CD14-positive monocyte (primary cell): ENCODE data around the gene ATP2B1. TPM values are rescaled to one million over a fixed set of nuclear protein-coding genes. Genes with fewer than 3 reads are reported as not detected.

Experiments
- DNase-seq, 3 donors: peaks; one replicate each; pipeline ENCODE4 v3.0.0-alpha.2; 2011 to 2022
- H2AFZ ChIP-seq: 2 replicates; pipeline ENCODE4 v1.6.0; 2012; ENCODE audit warnings: mild to moderate bottlenecking, low read depth, low read length, inconsistent platforms; ENCODE audit not compliant: insufficient read depth, poor library complexity, severe bottlenecking
- H3K27ac ChIP-seq, 2 donors: 1 replicate in 1 of 2; 2 replicates in 1 of 2; pipeline ENCODE4 v1.5.1; 2012 to 2013; ENCODE audit warnings: low read length in 2 of 2, control low read depth in 1 of 2, inconsistent platforms in 1 of 2, low read depth in 1 of 2, mild to moderate bottlenecking in 1 of 2
- H3K27me3 ChIP-seq, 2 donors: one replicate each; pipeline versions ENCODE4 v1.6.0 to v1.6.1; 2011 to 2013; ENCODE audit warnings: low read length in 2 of 2; ENCODE audit not compliant: control insufficient read depth in 2 of 2, insufficient read depth in 2 of 2
- H3K36me3 ChIP-seq, 2 donors: replicated peaks in 1 of 2; 1 replicate in 1 of 2; 2 replicates in 1 of 2; pipeline versions ENCODE4 v1.5.1 to v1.6.1; 2012 to 2013; ENCODE audit warnings: low read length in 2 of 2, control low read depth in 1 of 2, inconsistent platforms in 1 of 2, mild to moderate bottlenecking in 1 of 2; ENCODE audit not compliant: insufficient read depth in 2 of 2, control insufficient read depth in 1 of 2
- H3K4me1 ChIP-seq, 2 donors: 1 replicate in 1 of 2; 2 replicates in 1 of 2; pipeline versions ENCODE4 v1.5.1 to v1.6.1; 2012 to 2013; ENCODE audit warnings: low read length in 2 of 2, control low read depth in 1 of 2, inconsistent platforms in 1 of 2, mild to moderate bottlenecking in 1 of 2, moderate library complexity in 1 of 2; ENCODE audit not compliant: insufficient read depth in 2 of 2, control insufficient read depth in 1 of 2
- H3K4me2 ChIP-seq: replicated peaks from 2 replicates; pipeline ENCODE3; 2012; ENCODE audit warnings: low read length, moderate library complexity, mild to moderate bottlenecking; ENCODE audit not compliant: poor library complexity, severe bottlenecking; ENCODE audit errors: extremely low read depth
- H3K4me3 ChIP-seq, 3 experiments: fragments of 200-600 bp in 1 of 3; sonication (generic) in 1 of 3; replicated peaks in 1 of 3; 1 replicate in 2 of 3; 2 replicates in 1 of 3; pipeline ENCODE4 v1.5.1; 2011 to 2013; ENCODE audit warnings: low read length in 3 of 3, mild to moderate bottlenecking in 3 of 3, control low read depth in 2 of 3, low read depth in 2 of 3, inconsistent platforms in 1 of 3, moderate library complexity in 1 of 3
- H3K79me2 ChIP-seq: 2 replicates; pipeline ENCODE4 v1.6.0; 2012; ENCODE audit warnings: mild to moderate bottlenecking, control low read depth, inconsistent platforms, low read length, moderate library complexity; ENCODE audit not compliant: insufficient read depth
- H3K9ac ChIP-seq: 2 replicates; pipeline ENCODE4 v1.6.0; 2017; ENCODE audit warnings: low read length, mild to moderate bottlenecking; ENCODE audit not compliant: insufficient read depth, poor library complexity, severe bottlenecking
- H3K9me3 ChIP-seq, 2 donors: replicated peaks in 1 of 2; 1 replicate in 1 of 2; 2 replicates in 1 of 2; pipeline versions ENCODE4 v1.5.1 to v1.6.1; 2012 to 2013; ENCODE audit warnings: low read length in 2 of 2, control low read depth in 1 of 2; ENCODE audit not compliant: control insufficient read depth in 1 of 2, insufficient read depth in 1 of 2
- H4K20me1 ChIP-seq: 2 replicates; pipeline ENCODE4 v1.6.0; 2012; ENCODE audit warnings: mild to moderate bottlenecking, low read length, control low read depth, moderate library complexity; ENCODE audit not compliant: insufficient read depth
- H3K27ac Mint-ChIP-seq, 7 donors: one replicate each; pipeline ENCODE4 v1.8.0; 2020; ENCODE audit warnings: mild to moderate bottlenecking in 7 of 7, mixed read lengths in 7 of 7, moderate library complexity in 6 of 7, inconsistent platforms in 2 of 7
- H3K27me3 Mint-ChIP-seq, 3 donors: one replicate each; pipeline ENCODE4 v1.8.0; 2021 to 2022; ENCODE audit warnings: low read depth in 3 of 3, mild to moderate bottlenecking in 3 of 3, mixed read lengths in 3 of 3, moderate library complexity in 3 of 3, inconsistent platforms in 1 of 3
- H3K36me3 Mint-ChIP-seq, 2 donors: one replicate each; pipeline ENCODE4 v1.8.0; 2020; ENCODE audit warnings: mixed read lengths in 2 of 2, inconsistent platforms in 1 of 2, mild to moderate bottlenecking in 1 of 2
- H3K4me1 Mint-ChIP-seq: one replicate; pipeline ENCODE4 v1.8.0; 2020; ENCODE audit warnings: mild to moderate bottlenecking, mixed read lengths
- H3K4me3 Mint-ChIP-seq, 2 donors: one replicate each; pipeline ENCODE4 v1.8.0; 2020; ENCODE audit warnings: mild to moderate bottlenecking in 2 of 2, mixed read lengths in 2 of 2, moderate library complexity in 1 of 2
- H3K9me3 Mint-ChIP-seq, 7 donors: one replicate each; pipeline ENCODE4 v1.8.0; 2020 to 2022; ENCODE audit warnings: mixed read lengths in 7 of 7, mild to moderate bottlenecking in 6 of 7, moderate library complexity in 6 of 7, inconsistent platforms in 2 of 7
- WGBS: methylation state at CpG from one replicate; pipeline ENCODE4 v1.1.5; 2013; ENCODE audit warnings: missing lambda C conversion rate; ENCODE audit not compliant: insufficient coverage; 5-methylcytosine and 5-hydroxymethylcytosine counted together
- intact Hi-C, 2 donors: fragments of 100-400 bp; cut with micrococcal nuclease; formaldehyde crosslinking; loops; one replicate each; pipeline versions ENCODE4 v1.15.0 to v1.15.1; 2023
- polyA plus RNA-seq, 3 donors: library from polyadenylated mRNA; depleted of rRNA in 1 of 3; unstranded in 2 of 3; stranded (reverse) in 1 of 3; fragments of 300-500 nt in 2 of 3; fragments of >200 nt in 1 of 3; fragmentation: Illumina TruSeq in 2 of 3; gene quantifications; 1 replicate in 2 of 3; 2 replicates in 1 of 3; pipeline ENCODE4 v1.2.3, GENCODE V29; 2012 to 2021
- TF ChIP-seq, protein P1 (sequence below): fragments of 200-600 bp; IDR thresholded peaks from one replicate; pipeline ENCODE4 v1.8.0; 2022; ENCODE audit warnings: antibody characterized with exemption, mild to moderate bottlenecking

Gene ATP2B1
- polyA plus RNA-seq, 3 donors = 35.9 to 59.3 (median 53.9) TPM

DNA sequence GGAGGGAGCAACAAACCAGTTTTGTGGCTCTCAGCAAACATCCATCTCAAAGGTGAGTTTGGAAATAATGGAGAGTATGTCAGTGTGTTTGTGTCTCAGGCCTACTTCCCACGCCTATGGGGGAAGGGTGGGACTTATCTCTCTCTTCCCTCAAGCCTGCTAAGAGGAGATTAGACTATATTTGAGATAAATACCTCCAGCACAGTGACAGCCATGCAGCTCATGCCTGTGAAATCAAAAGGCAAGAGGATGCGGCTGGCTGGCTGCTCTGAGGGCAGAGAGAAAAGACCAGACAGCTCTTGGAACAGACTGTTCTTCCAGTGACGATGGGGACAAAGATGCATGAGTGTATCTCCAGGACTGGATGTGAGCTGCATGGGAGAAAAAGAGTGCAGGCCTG lies 168.1 kb downstream of the ATP2B1 start:
- intact Hi-C loops = loop anchor here (5.0 to 10.0 kb wide), 2 partner anchors 1414 to 1417 kb away; partner anchors contain the start of gene CCER1 (in 2 of the 2)
- no peaks in the 10 kb centered on the region for H3K79me2 ChIP-seq
- no peak overlapping the region for H2AFZ ChIP-seq
- H3K4me3 Mint-ChIP-seq = no peak overlapping the region
- H3K27me3 Mint-ChIP-seq = peaks cover 0 to 5% (median 0%) of the 10 kb centered on the region in 3 donors
- H3K4me2 ChIP-seq = no peak overlapping the region
- peaks cover 15% of the 10 kb centered on the region for H3K4me1 Mint-ChIP-seq
- H3K4me1 ChIP-seq = peaks cover 5 to 7% of the 10 kb centered on the region in 2 donors
- H3K27me3 ChIP-seq = no peaks in the 10 kb centered on the region
- H3K27ac ChIP-seq = no peak overlapping the region
- TF ChIP-seq, protein P1, sequence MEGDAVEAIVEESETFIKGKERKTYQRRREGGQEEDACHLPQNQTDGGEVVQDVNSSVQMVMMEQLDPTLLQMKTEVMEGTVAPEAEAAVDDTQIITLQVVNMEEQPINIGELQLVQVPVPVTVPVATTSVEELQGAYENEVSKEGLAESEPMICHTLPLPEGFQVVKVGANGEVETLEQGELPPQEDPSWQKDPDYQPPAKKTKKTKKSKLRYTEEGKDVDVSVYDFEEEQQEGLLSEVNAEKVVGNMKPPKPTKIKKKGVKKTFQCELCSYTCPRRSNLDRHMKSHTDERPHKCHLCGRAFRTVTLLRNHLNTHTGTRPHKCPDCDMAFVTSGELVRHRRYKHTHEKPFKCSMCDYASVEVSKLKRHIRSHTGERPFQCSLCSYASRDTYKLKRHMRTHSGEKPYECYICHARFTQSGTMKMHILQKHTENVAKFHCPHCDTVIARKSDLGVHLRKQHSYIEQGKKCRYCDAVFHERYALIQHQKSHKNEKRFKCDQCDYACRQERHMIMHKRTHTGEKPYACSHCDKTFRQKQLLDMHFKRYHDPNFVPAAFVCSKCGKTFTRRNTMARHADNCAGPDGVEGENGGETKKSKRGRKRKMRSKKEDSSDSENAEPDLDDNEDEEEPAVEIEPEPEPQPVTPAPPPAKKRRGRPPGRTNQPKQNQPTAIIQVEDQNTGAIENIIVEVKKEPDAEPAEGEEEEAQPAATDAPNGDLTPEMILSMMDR = no peak
- H3K9me3 Mint-ChIP-seq = no peaks in the 10 kb centered on the region
- no peaks in the 10 kb centered on the region for H4K20me1 ChIP-seq
- H3K9me3 ChIP-seq = no peaks in the 10 kb centered on the region
- WGBS = 77% methylated on average over 2 of the region's 3 CpGs
- no peak overlapping the region for H3K9ac ChIP-seq
- no peak overlapping the region for H3K27ac Mint-ChIP-seq
- no peak overlapping the region for H3K4me3 ChIP-seq
- H3K36me3 ChIP-seq = no peaks in the 10 kb centered on the region
- DNase-seq = no peak
- H3K36me3 Mint-ChIP-seq = peaks cover 0 to 2% of the 10 kb centered on the region in 2 donors

DNA sequence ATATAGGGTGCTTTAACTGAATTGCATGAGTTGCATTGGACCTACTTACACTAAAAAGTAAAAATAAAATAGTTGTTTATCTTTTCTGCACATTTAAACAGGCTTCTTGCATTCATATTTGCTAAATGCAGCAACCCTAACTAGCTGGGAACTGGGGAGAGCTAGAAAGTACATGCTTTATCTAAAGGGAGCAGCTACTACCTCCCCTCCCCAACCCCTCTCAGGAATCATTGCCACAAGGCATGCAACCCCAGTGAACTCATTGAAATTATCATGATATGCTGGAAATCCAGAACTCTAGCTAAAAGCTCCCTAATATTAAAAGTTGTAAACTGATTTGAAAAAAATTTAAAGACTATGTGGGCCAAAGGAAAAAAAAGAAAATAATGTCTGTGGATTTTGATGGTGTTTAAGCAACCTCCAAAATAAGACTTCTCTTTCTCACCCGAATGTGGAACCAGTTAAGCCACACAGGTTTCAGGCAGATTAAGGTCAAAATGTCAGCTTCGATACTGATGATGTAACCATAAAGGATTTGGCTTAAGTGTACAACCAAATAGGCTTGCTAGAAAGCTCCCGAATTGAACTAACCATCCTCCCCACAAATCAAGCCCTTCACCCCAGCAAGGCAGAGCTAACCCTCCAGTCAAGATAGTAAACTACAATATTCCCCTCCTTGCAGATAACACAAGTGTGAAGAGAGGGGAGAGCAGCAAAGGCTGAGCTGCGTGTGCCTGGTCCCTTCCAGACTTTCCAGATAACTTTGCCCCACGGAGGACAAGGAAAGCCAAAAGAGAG lies 169.0 kb downstream of the ATP2B1 start:
- Mint-ChIP-seq H3K4me3 (no peak overlapping the region), H3K27me3 (peaks cover 0 to 2% (median 0%) of the 10 kb centered on the region in 3 donors), H3K4me1 (peaks cover 14% of the 10 kb centered on the region), H3K27ac (no peak overlapping the region), H3K36me3 (peaks cover 0 to 2% of the 10 kb centered on the region in 2 donors), H3K9me3 (no peaks in the 10 kb centered on the region)
- no peak overlapping the region for H3K4me3 ChIP-seq
- no peaks in the 10 kb centered on the region for H4K20me1 ChIP-seq
- H3K27me3 ChIP-seq = no peaks in the 10 kb centered on the region
- DNase-seq = no peak
- intact Hi-C loops = loop anchor here (5.0 to 10.0 kb wide), 2 partner anchors 1415 to 1418 kb away; partner anchors contain the start of gene CCER1 (in 2 of the 2)
- no peaks in the 10 kb centered on the region for H3K79me2 ChIP-seq
- no peak overlapping the region for H2AFZ ChIP-seq
- H3K4me2 ChIP-seq = no peak overlapping the region
- 83% methylated on average over 1 of the region's 5 CpGs for WGBS
- TF ChIP-seq, protein P1 = no peak
- no peaks in the 10 kb centered on the region for H3K36me3 ChIP-seq
- H3K4me1 ChIP-seq = peaks cover 5 to 7% of the 10 kb centered on the region in 2 donors
- H3K27ac ChIP-seq = no peak overlapping the region
- no peak overlapping the region for H3K9ac ChIP-seq
- H3K9me3 ChIP-seq = no peaks in the 10 kb centered on the region
